ENCODE results near the gene RABL2B. TPM values are rescaled to one million over a fixed set of nuclear protein-coding genes. Genes with fewer than 3 reads are reported as not detected.

Gene RABL2B
- total RNA-seq, 1 experiment from 2014 or later, result 17.1 TPM

GRCh38 chr22:50722048-50722701 lies 61.3 kb downstream of the RABL2B start:
- Histone ChIP-seq H3K27me3 (ENCODE audit: control insufficient read depth, insufficient read depth, low read length) (peaks cover 42% of the 10 kb centered on the region), H3K4me3 (ENCODE audit: insufficient read depth, low read depth, low read length) (no peak overlapping the region), H3K36me3 (replicated peaks; ENCODE audit: control insufficient read depth, insufficient read depth, low read length) (no peaks in the 10 kb centered on the region)
- DNase-seq, result no peak

- DNase-seq, result peak; percentile 79
- peaks cover 42% of the 10 kb centered on the region for H3K27me3 ChIP-seq (ENCODE audit: control insufficient read depth, insufficient read depth, low read length)
- H3K36me3 ChIP-seq (replicated peaks; ENCODE audit: control insufficient read depth, insufficient read depth, low read length), result no peaks in the 10 kb centered on the region
- no peak overlapping the region for H3K4me3 ChIP-seq (ENCODE audit: insufficient read depth, low read depth, low read length)
Measured at GRCh38 chr22:50721257-50721844, 62.1 kb downstream of the RABL2B start.

- DNase-seq, result peak; percentile 89
- peaks cover 42% of the 10 kb centered on the region for H3K27me3 ChIP-seq (ENCODE audit: control insufficient read depth, insufficient read depth, low read length)
- peak overlapping the region; percentile 24; the same call in 1 of the 2 replicates for H3K4me3 ChIP-seq (ENCODE audit: insufficient read depth, low read depth, low read length)
- no peaks in the 10 kb centered on the region for H3K36me3 ChIP-seq (replicated peaks; ENCODE audit: control insufficient read depth, insufficient read depth, low read length)
Measured at GRCh38 chr22:50720301-50721256, 62.9 kb downstream of the RABL2B start.

- Histone ChIP-seq H3K4me3 (ENCODE audit: insufficient read depth, low read depth, low read length) (no peak overlapping the region), H3K27me3 (ENCODE audit: control insufficient read depth, insufficient read depth, low read length) (peaks cover 42% of the 10 kb centered on the region), H3K36me3 (replicated peaks; ENCODE audit: control insufficient read depth, insufficient read depth, low read length) (no peaks in the 10 kb centered on the region)
- DNase-seq, result no peak
Measured at GRCh38 chr22:50719814-50720300, 63.6 kb downstream of the RABL2B start.

GRCh38 chr22:50718352-50718709 lies 65.1 kb downstream of the RABL2B start:
- no peaks in the 10 kb centered on the region for H3K36me3 ChIP-seq (replicated peaks; ENCODE audit: control insufficient read depth, insufficient read depth, low read length)
- peaks cover 42% of the 10 kb centered on the region for H3K27me3 ChIP-seq (ENCODE audit: control insufficient read depth, insufficient read depth, low read length)
- no peak overlapping the region for H3K4me3 ChIP-seq (ENCODE audit: insufficient read depth, low read depth, low read length)
- no peak for DNase-seq

- DNase-seq, result no peak
- Histone ChIP-seq H3K27me3 (ENCODE audit: control insufficient read depth, insufficient read depth, low read length) (peaks cover 42% of the 10 kb centered on the region), H3K36me3 (replicated peaks; ENCODE audit: control insufficient read depth, insufficient read depth, low read length) (no peaks in the 10 kb centered on the region), H3K4me3 (ENCODE audit: insufficient read depth, low read depth, low read length) (no peak overlapping the region)
Measured at GRCh38 chr22:50717709-50718351, 65.6 kb downstream of the RABL2B start.

Other genes starting within 250 kb of the RABL2B start
- not detected in 2 replicates for gene KLHDC7B, start 237.7 kb downstream of the RABL2B start, total RNA-seq (2014; rRNA removed; shearing (Covaris generic))
- not detected in 2 replicates for gene SYCE3, start 220.7 kb downstream of the RABL2B start, total RNA-seq (2014; rRNA removed; shearing (Covaris generic))
- gene CPT1B, start 205.2 kb downstream of the RABL2B start, total RNA-seq (2014; rRNA removed; shearing (Covaris generic)), result 24.0 and 27.6 TPM in 2 replicates
- 42.1 and 54.5 TPM in 2 replicates for gene CHKB, start 200.8 kb downstream of the RABL2B start, total RNA-seq (2014; rRNA removed; shearing (Covaris generic))
- 1.7 and 3.4 TPM in 2 replicates for gene MAPK8IP2, start 182.8 kb downstream of the RABL2B start, total RNA-seq (2014; rRNA removed; shearing (Covaris generic))
- 9.5 and 11.3 TPM in 2 replicates for gene ARSA, start 155.5 kb downstream of the RABL2B start, total RNA-seq (2014; rRNA removed; shearing (Covaris generic))
- 1.8 and 2.1 TPM in 2 replicates for gene SHANK3, start 110.8 kb downstream of the RABL2B start, total RNA-seq (2014; rRNA removed; shearing (Covaris generic))
- gene ACR, start 45.4 kb downstream of the RABL2B start, total RNA-seq (2014; rRNA removed; shearing (Covaris generic)), result 0.07 TPM in 1 of 2 replicates, not detected in the other